WTC11 (cell line): ENCODE measurements around the gene BCORL1. TPM values are rescaled to one million over a fixed set of nuclear protein-coding genes. Genes with fewer than 3 reads are reported as not detected.

Experiments
- ATAC-seq: fragments of 200-7000 bp; cut with Tn5 transposase; 2 replicates; pipeline ENCODE4 v1.10.0; 2021; ENCODE audit warnings: mild to moderate bottlenecking, moderate library complexity
- CTCF ChIA-PET: fragments of 300-600 bp; sonication (Branson Sonifier 250); formaldehyde crosslinking; loops from one replicate; lab custom pipeline; 2021; ENCODE audit warnings: antibody characterized with exemption; lab: Charles Lee
- POLR2A ChIA-PET: fragments of 350-600 bp; sonication (Branson Sonifier 250); formaldehyde crosslinking; loops from one replicate; lab custom pipeline; 2021; ENCODE audit warnings: antibody characterized with exemption; lab: Charles Lee
- DNase-seq: peaks from one replicate; pipeline ENCODE4 v3.0.0; 2021; ENCODE audit warnings: low spot score
- H3K27ac Mint-ChIP-seq: 2 replicates; pipeline ENCODE4 v1.8.0; 2021; ENCODE audit warnings: mixed read lengths
- H3K27me3 Mint-ChIP-seq: 2 replicates; pipeline ENCODE4 v1.8.0; 2021; ENCODE audit warnings: low read depth, mild to moderate bottlenecking, moderate library complexity, mixed read lengths
- H3K36me3 Mint-ChIP-seq: 2 replicates; pipeline ENCODE4 v1.8.0; 2021; ENCODE audit warnings: mixed read lengths
- H3K4me1 Mint-ChIP-seq: 2 replicates; pipeline ENCODE4 v1.8.0; 2022; ENCODE audit warnings: mixed read lengths
- H3K4me3 Mint-ChIP-seq: 2 replicates; pipeline ENCODE4 v1.8.0; 2021; ENCODE audit warnings: mild to moderate bottlenecking, moderate library complexity, mixed read lengths
- H3K9me3 Mint-ChIP-seq: 2 replicates; pipeline ENCODE4 v1.8.0; 2021; ENCODE audit warnings: mixed read lengths
- CREB1 ChIP-seq: sonication (generic); formaldehyde crosslinking; IDR thresholded peaks from 2 replicates; pipeline ENCODE4 v1.8.0; 2023; ENCODE audit warnings: mild to moderate bottlenecking, missing genetic modification reagents
- CREM ChIP-seq: sonication (generic); formaldehyde crosslinking; IDR thresholded peaks from 2 replicates; pipeline ENCODE4 v1.8.1; 2022; ENCODE audit warnings: mild to moderate bottlenecking, missing genetic modification reagents, moderate library complexity
- CTCF ChIP-seq: fragments of 200-600 bp; IDR thresholded peaks from 2 replicates; pipeline ENCODE4 v1.8.0; 2022; ENCODE audit warnings: antibody characterized with exemption
- E2F4 ChIP-seq: sonication (generic); formaldehyde crosslinking; IDR thresholded peaks from 2 replicates; pipeline ENCODE4 v1.8.1; 2022; ENCODE audit warnings: low read depth, mild to moderate bottlenecking, moderate library complexity, missing genetic modification reagents, borderline replicate concordance
- ELF4 ChIP-seq: sonication (generic); formaldehyde crosslinking; IDR thresholded peaks from 2 replicates; pipeline ENCODE4 v1.8.1; 2022; ENCODE audit warnings: low read depth, mild to moderate bottlenecking, moderate library complexity, missing genetic modification reagents
- GTF2I ChIP-seq: fragments of 250-450 bp; sonication (Bioruptor Pico); conservative IDR thresholded peaks from 2 replicates; pipeline ENCODE4 v1.4.0; 2021; ENCODE audit warnings: mild to moderate bottlenecking
- IRF2 ChIP-seq: sonication (generic); formaldehyde crosslinking; IDR thresholded peaks from 2 replicates; pipeline ENCODE4 v1.8.0; 2022; ENCODE audit warnings: low read depth, missing genetic modification reagents, borderline replicate concordance
- JAZF1 ChIP-seq: fragments of 250-450 bp; sonication (Bioruptor Pico); IDR thresholded peaks from 2 replicates; pipeline ENCODE4 v1.9.0; 2021; ENCODE audit warnings: moderate library complexity, mild to moderate bottlenecking, inconsistent platforms
- KAT7 ChIP-seq: sonication (generic); formaldehyde crosslinking; IDR thresholded peaks from 2 replicates; pipeline ENCODE4 v1.8.1; 2023; ENCODE audit warnings: missing genetic modification reagents, mild to moderate bottlenecking, borderline replicate concordance
- NFYB ChIP-seq: sonication (generic); formaldehyde crosslinking; conservative IDR thresholded peaks from 2 replicates; pipeline ENCODE4 v1.8.0; 2022; ENCODE audit warnings: low read depth, missing genetic modification reagents
- PRRX2 ChIP-seq: fragments of 250-450 bp; sonication (Bioruptor Pico); IDR thresholded peaks from 2 replicates; pipeline ENCODE4 v1.8.0; 2021; ENCODE audit warnings: mild to moderate bottlenecking
- SMAD4 ChIP-seq: sonication (generic); formaldehyde crosslinking; IDR thresholded peaks from 2 replicates; pipeline ENCODE4 v1.8.0; 2022; ENCODE audit warnings: mild to moderate bottlenecking, missing genetic modification reagents
- SOX15 ChIP-seq: fragments of 250-450 bp; sonication (Bioruptor Pico); IDR thresholded peaks from 2 replicates; pipeline ENCODE4 v1.9.0; 2021; ENCODE audit warnings: mild to moderate bottlenecking
- SP1 ChIP-seq: sonication (generic); formaldehyde crosslinking; conservative IDR thresholded peaks from 2 replicates; pipeline ENCODE4 v1.8.1; 2022; ENCODE audit warnings: missing genetic modification reagents
- STAT6 ChIP-seq: sonication (generic); formaldehyde crosslinking; conservative IDR thresholded peaks from 2 replicates; pipeline ENCODE4 v1.8.1; 2023; ENCODE audit warnings: mild to moderate bottlenecking, low read depth, missing genetic modification reagents, moderate library complexity
- ZNF416 ChIP-seq: fragments of 250-450 bp; sonication (Bioruptor Pico); IDR thresholded peaks from 2 replicates; pipeline ENCODE4 v1.9.0; 2021; ENCODE audit warnings: mild to moderate bottlenecking, inconsistent platforms
- ZNF425 ChIP-seq: fragments of 250-450 bp; sonication (Bioruptor Pico); conservative IDR thresholded peaks from 2 replicates; pipeline ENCODE4 v1.9.0; 2021; ENCODE audit warnings: mild to moderate bottlenecking
- ZNF532 ChIP-seq: fragments of 250-450 bp; sonication (Bioruptor Pico); IDR thresholded peaks from 2 replicates; pipeline ENCODE4 v1.9.0; 2021; ENCODE audit warnings: mild to moderate bottlenecking, borderline replicate concordance
- total RNA-seq: library from RNA; stranded (reverse); gene quantifications from 3 replicates; pipeline ENCODE4 v1.2.3, GENCODE V29; 2021

The BCORL1 gene
- total RNA-seq, 1 experiment from 2014 or later = 12.0 TPM

- Mint-ChIP-seq H3K27me3 (no peaks in the 10 kb centered on the region), H3K27ac (no peak overlapping the region), H3K9me3 (no peaks in the 10 kb centered on the region), H3K4me1 (peaks cover 20% of the 10 kb centered on the region), H3K36me3 (no peaks in the 10 kb centered on the region), H3K4me3 (no peak overlapping the region)
- TF ChIP-seq NFYB = no peak
- no peak for TF ChIP-seq IRF2
- no peak for TF ChIP-seq PRRX2 (CRISPR knock-in tag)
- no peak for TF ChIP-seq CTCF
- TF ChIP-seq STAT6 (CRISPR knock-in tag) = no peak
- no peak for TF ChIP-seq ZNF532 (CRISPR knock-in tag)
- TF ChIP-seq CREB1 (CRISPR knock-in tag) = no peak
- no peak for TF ChIP-seq GTF2I (CRISPR knock-in tag)
- no peak for TF ChIP-seq SMAD4
- TF ChIP-seq CREM (CRISPR knock-in tag) = no peak
- TF ChIP-seq ELF4 (CRISPR knock-in tag) = no peak
- TF ChIP-seq ZNF425 = no peak
- no peak for TF ChIP-seq JAZF1
- TF ChIP-seq E2F4 (CRISPR knock-in tag) = no peak
- TF ChIP-seq SOX15 (CRISPR knock-in tag) = no peak
- TF ChIP-seq KAT7 = no peak
- TF ChIP-seq ZNF416 = no peak
- no peak for TF ChIP-seq SP1 (CRISPR knock-in tag)
- ATAC-seq (no peak), DNase-seq (no peak)
- ChIA-PET CTCF (interaction anchor here (1.6 to 2.7 kb wide), 2 partner anchors 21 to 27 kb away, joined by 4 to 13 read pairs; no protein-coding TSS in a partner anchor), POLR2A (interaction anchor here (0.5 kb wide), 1 partner anchor 39 kb away, joined by 4 read pairs; no protein-coding TSS in a partner anchor)
Measured at GRCh38 chrX:130081421-130082045, 99.1 kb downstream of the BCORL1 start.
